HCT116 (cell line): Measurements from ENCODE around the gene TNS3. TPM values are rescaled to one million over a fixed set of nuclear protein-coding genes. Genes with fewer than 3 reads are reported as not detected.

Source experiments
- ATAC-seq: fragments of 200-7000 bp; cut with Tn5 transposase; 2 replicates; pipeline ENCODE4 v1.9.1; 2020; ENCODE audit warnings: mild to moderate bottlenecking, moderate library complexity
- BruUV-seq: library from RNA; stranded (reverse); fragments of 400-500 nt; replicated peaks from 2 replicates; lab custom pipeline; 2021; lab: Mats Ljungman, UMichigan
- CTCF ChIA-PET: fragments of 300-600 bp; sonication (Branson Sonifier 250); formaldehyde crosslinking; loops from one replicate; lab custom pipeline; 2021; ENCODE audit warnings: antibody characterized with exemption; lab: Charles Lee
- POLR2A ChIA-PET: fragments of 300-600, 350-600 bp; sonication (Branson Sonifier 250); formaldehyde crosslinking; loops from one replicate; lab custom pipeline; 2021; ENCODE audit warnings: antibody characterized with exemption; lab: Charles Lee
- RAD21 ChIA-PET, 2 experiments: fragments of 300-600 bp; sonication (Branson Sonifier 250); formaldehyde crosslinking; loops; one replicate each; lab custom pipeline; 2023; ENCODE audit warnings: low total read pairs in 2 of 2; ENCODE audit not compliant: uncharacterized antibody in 2 of 2, unreplicated experiment in 2 of 2, low non-redundant PET in 1 of 2; lab: Charles Lee
- DNase-seq: peaks from one replicate; pipeline ENCODE4 v3.0.0-alpha.2; 2010; ENCODE audit warnings: low read depth, low spot score
- H2AFZ ChIP-seq: fragments of 200-600 bp; shearing (Covaris generic), sonication (generic); 2 replicates; pipeline ENCODE4 v1.6.1; 2017; ENCODE audit warnings: low read depth, mixed run types, mixed read lengths, antibody characterized with exemption, low read length; ENCODE audit not compliant: poor library complexity, severe bottlenecking
- H3K27ac ChIP-seq: 2 replicates; pipeline ENCODE4 v1.5.1; 2012; ENCODE audit warnings: low read depth, low read length
- H3K27me3 ChIP-seq: fragments of 200-600 bp; sonication (generic); 2 replicates; pipeline ENCODE4 v1.6.1; 2016; ENCODE audit warnings: mixed run types, low read length, mixed read lengths; ENCODE audit not compliant: insufficient read depth
- H3K36me3 ChIP-seq, 2 experiments: fragments of 200-500 bp in 1 of 2; fragments of 200-600 bp in 1 of 2; sonication (Bioruptor generic) in 1 of 2; sonication (generic) in 1 of 2; 2 replicates each; pipeline versions ENCODE4 v1.5.1 to v1.6.1; 2014 to 2016; ENCODE audit warnings: low read length in 2 of 2, inconsistent platforms in 1 of 2, mixed read lengths in 1 of 2, mixed run types in 1 of 2; ENCODE audit not compliant: insufficient read depth in 2 of 2, control insufficient read depth in 1 of 2
- H3K4me1 ChIP-seq, 2 experiments: fragments of 200-600 bp in 1 of 2; sonication (generic) in 1 of 2; 2 replicates each; pipeline versions ENCODE4 v1.5.1 to v1.6.1; 2012 to 2017; ENCODE audit warnings: low read length in 2 of 2, inconsistent platforms in 1 of 2, mild to moderate bottlenecking in 1 of 2, mixed read lengths in 1 of 2, mixed run types in 1 of 2, moderate library complexity in 1 of 2; ENCODE audit not compliant: insufficient read depth in 2 of 2, control insufficient read depth in 1 of 2
- H3K4me2 ChIP-seq: fragments of 200-600 bp; sonication (generic); 2 replicates; pipeline ENCODE4 v1.6.1; 2017; ENCODE audit warnings: mixed run types, low read length, mixed read lengths
- H3K4me3 ChIP-seq, 2 experiments: fragments of 200-600 bp in 1 of 2; sonication (generic) in 1 of 2; replicated peaks in 1 of 2; 2 replicates each; pipeline ENCODE4 v1.5.1; 2011 to 2016; ENCODE audit warnings: low read length in 2 of 2, control low read depth in 1 of 2, low read depth in 1 of 2, mild to moderate bottlenecking in 1 of 2, mixed read lengths in 1 of 2, mixed run types in 1 of 2
- H3K79me2 ChIP-seq: fragments of 200-600 bp; sonication (generic); 2 replicates; pipeline ENCODE4 v1.6.1; 2017; ENCODE audit warnings: mild to moderate bottlenecking, mixed run types, low read length, moderate library complexity, mixed read lengths; ENCODE audit not compliant: insufficient read depth
- H3K9ac ChIP-seq: fragments of 200-600 bp; sonication (generic); 2 replicates; pipeline ENCODE4 v1.6.1; 2016; ENCODE audit warnings: low read length, mixed read lengths
- H3K9me2 ChIP-seq: fragments of 200-600 bp; sonication (generic), shearing (Covaris generic); 2 replicates; pipeline ENCODE4 v1.6.1; 2017; ENCODE audit warnings: mixed run types, mild to moderate bottlenecking, moderate library complexity; ENCODE audit not compliant: insufficient read depth
- H3K9me3 ChIP-seq, 2 experiments: fragments of 200-500 bp in 1 of 2; fragments of 200-600 bp in 1 of 2; sonication (Bioruptor generic) in 1 of 2; sonication (generic) in 1 of 2; 2 replicates each; pipeline ENCODE4 v1.6.1; 2014 to 2017; ENCODE audit warnings: low read length in 2 of 2, mixed read lengths in 2 of 2, inconsistent platforms in 1 of 2, low read depth in 1 of 2, mild to moderate bottlenecking in 1 of 2, mixed run types in 1 of 2, moderate library complexity in 1 of 2; ENCODE audit not compliant: control insufficient read depth in 1 of 2, insufficient read depth in 1 of 2
- H4K20me1 ChIP-seq: fragments of 200-600 bp; sonication (generic), shearing (Covaris generic); 2 replicates; pipeline ENCODE4 v1.6.1; 2017; ENCODE audit warnings: mixed run types, mild to moderate bottlenecking, moderate library complexity; ENCODE audit not compliant: insufficient read depth
- ATF3 ChIP-seq: IDR thresholded peaks from 2 replicates; pipeline ENCODE4 v1.6.1; 2012
- EZH2 ChIP-seq: fragments of 200-600 bp; sonication (generic); IDR thresholded peaks from 2 replicates; pipeline ENCODE4 v1.6.1; 2017; ENCODE audit warnings: antibody characterized with exemption, mixed run types
- POLR2A ChIP-seq: IDR thresholded peaks from 2 replicates; pipeline ENCODE4 v1.7.0; 2011; ENCODE audit warnings: borderline replicate concordance; ENCODE audit not compliant: insufficient read depth, insufficient read length; ENCODE audit errors: extremely low read depth
- REST ChIP-seq: IDR thresholded peaks from 2 replicates; pipeline ENCODE4 v1.6.1; 2012; ENCODE audit warnings: low read depth
- SIN3A ChIP-seq: IDR thresholded peaks from 2 replicates; pipeline ENCODE4 v1.6.1; 2012; ENCODE audit warnings: low read depth
- SP1 ChIP-seq: IDR thresholded peaks from 2 replicates; pipeline ENCODE4 v1.6.1; 2012; ENCODE audit warnings: low read depth
- intact Hi-C: fragments of 100-400 bp; cut with micrococcal nuclease; formaldehyde crosslinking; loops from 2 replicates; pipeline ENCODE4 v1.10.0; 2022
- total RNA-seq: library from RNA; stranded (reverse); gene quantifications from one replicate; pipeline ENCODE4 v1.2.1, GENCODE V29; 2021; ENCODE audit not compliant: unreplicated experiment

Gene TNS3
- total RNA-seq, 1 experiment from 2014 or later, result 9.1 TPM

- TF ChIP-seq REST (no peak), SIN3A (no peak), SP1 (no peak), EZH2 (no peak)
- TF ChIP-seq, all 23 proteins: peak for 0
Observed at GRCh38 chr7:47358357-47358756, 223.6 kb downstream of the TNS3 start (continued).

GRCh38 chr7:47357863-47358262 lies 224.0 kb downstream of the TNS3 start:
- Histone ChIP-seq H3K4me1 (peaks cover 13% of the 10 kb centered on the region in 2 experiments), H3K27ac (no peak overlapping the region), H4K20me1 (no peaks in the 10 kb centered on the region), H3K4me2 (no peak overlapping the region), H2AFZ (no peak overlapping the region), H3K9me2 (no peaks in the 10 kb centered on the region), H3K4me3 (no peak overlapping the region), H3K79me2 (no peaks in the 10 kb centered on the region), H3K9me3 (no peaks in the 10 kb centered on the region), H3K27me3 (no peaks in the 10 kb centered on the region), H3K36me3 (no peaks in the 10 kb centered on the region), H3K9ac (no peak overlapping the region)
- RAD21 ChIA-PET, result no interaction called here
- POLR2A ChIA-PET, result no interaction called here
- TF ChIP-seq SP1, result no peak
- no peak for TF ChIP-seq ATF3
- TF ChIP-seq POLR2A, result no peak
- ATAC-seq (no peak), DNase-seq (no peak)
- BruUV-seq, result no TSS peak
- CTCF ChIA-PET, result no interaction called here
- intact Hi-C loops, result no loop called here
